Breast epithelium (tissue), 4 donors: Measurements from ENCODE around the gene PTGFRN. TPM values are rescaled to one million over a fixed set of nuclear protein-coding genes. Genes with fewer than 3 reads are reported as not detected.

ENCODE experiments used
- DNase-seq, 2 donors: peaks; one replicate each; pipeline ENCODE4 v3.0.0-alpha.2; 2019; ENCODE audit warnings: low spot score in 2 of 2
- H3K27ac ChIP-seq, 2 donors: fragments of 200-600 bp; sonication (generic) in 1 of 2; one replicate each; pipeline ENCODE4 v1.5.1; 2016 to 2019; ENCODE audit warnings: mild to moderate bottlenecking in 1 of 2
- H3K27me3 ChIP-seq, 2 donors: fragments of 200-600 bp; sonication (generic) in 1 of 2; one replicate each; pipeline versions ENCODE4 v1.5.1 to v1.6.0; 2017 to 2019; ENCODE audit warnings: control low read depth in 1 of 2, mild to moderate bottlenecking in 1 of 2
- H3K36me3 ChIP-seq: fragments of 200-600 bp; one replicate; pipeline ENCODE4 v1.5.1; 2019
- H3K4me1 ChIP-seq, 2 donors: fragments of 200-600 bp; sonication (generic); one replicate each; pipeline ENCODE4 v1.5.1; 2016 to 2019; ENCODE audit warnings: control low read depth in 1 of 2
- H3K4me3 ChIP-seq, 3 donors: fragments of 200-600 bp; sonication (generic); 1 replicate in 2 of 3; 2 replicates in 1 of 3; pipeline ENCODE4 v1.5.1; 2016 to 2019; ENCODE audit warnings: mild to moderate bottlenecking in 3 of 3, moderate library complexity in 2 of 3
- H3K9me3 ChIP-seq, 2 donors: fragments of 200-600 bp; sonication (generic) in 1 of 2; one replicate each; pipeline ENCODE4 v1.5.1; 2016 to 2019; ENCODE audit warnings: control low read depth in 1 of 2
- CTCF ChIP-seq, 3 donors: fragments of 450-650 bp; IDR thresholded peaks; one replicate each; pipeline ENCODE4 v1.5.1; 2016 to 2017; ENCODE audit warnings: antibody characterized with exemption in 3 of 3, mild to moderate bottlenecking in 3 of 3, moderate library complexity in 3 of 3
- POLR2A ChIP-seq: fragments of 450-650 bp; IDR thresholded peaks from one replicate; pipeline ENCODE4 v1.6.1; 2016; ENCODE audit warnings: antibody characterized with exemption, mild to moderate bottlenecking, moderate library complexity
- POLR2AphosphoS5 ChIP-seq, 3 donors: sonication (generic); formaldehyde crosslinking; IDR thresholded peaks; one replicate each; pipeline ENCODE4 v1.6.1; 2017; ENCODE audit warnings: antibody characterized with exemption in 3 of 3
- intact Hi-C: fragments of 100-400 bp; cut with DNase I; formaldehyde crosslinking; loops from one replicate; pipeline ENCODE4 v1.15.1; 2023; ENCODE audit warnings: low total_unique reads
- total RNA-seq, 3 donors: library from RNA; depleted of rRNA; stranded (reverse); fragments of >200 nt; gene quantifications; one replicate each; pipeline ENCODE4 v1.1.0, GENCODE V29; 2016

Gene PTGFRN
- total RNA-seq, 3 donors from 2014 or later, result 10.6 to 30.8 (median 24.3) TPM

DNA sequence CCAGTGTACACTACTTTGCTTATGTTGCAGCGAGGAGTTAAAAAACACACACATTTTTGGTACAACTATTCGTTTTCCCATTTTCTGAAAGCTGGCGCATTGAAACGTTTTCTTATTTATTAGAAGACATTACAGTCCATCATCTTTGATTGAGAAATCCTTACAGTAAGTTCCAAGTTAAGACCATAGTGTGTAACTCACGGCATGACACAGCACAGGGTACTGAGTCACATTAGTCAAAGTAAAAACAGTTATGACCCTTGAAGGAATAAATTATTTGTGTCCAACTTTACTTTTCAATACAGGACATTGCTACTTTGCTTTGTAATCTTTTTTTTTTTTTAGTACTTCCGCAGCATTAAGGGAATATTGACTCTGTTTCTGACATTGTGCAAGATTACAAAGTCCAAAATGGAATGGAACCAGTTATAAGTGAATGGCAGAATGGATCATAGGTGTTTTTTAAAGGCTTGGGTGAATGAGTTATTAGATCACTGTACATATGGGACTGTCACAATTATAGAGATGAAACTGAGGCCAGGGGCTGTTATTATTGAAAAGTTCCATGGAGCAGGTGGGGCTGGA is 11.7 kb downstream of the PTGFRN start:
- Histone ChIP-seq H3K4me1 (no peaks in the 10 kb centered on the region), H3K9me3 (no peaks in the 10 kb centered on the region), H3K27ac (no peak overlapping the region), H3K36me3 (no peaks in the 10 kb centered on the region), H3K4me3 (no peak overlapping the region), H3K27me3 (no peaks in the 10 kb centered on the region)
- DNase-seq, result no peak
- intact Hi-C loops, result no loop called here
- no peak for TF ChIP-seq POLR2A
- no peak for TF ChIP-seq POLR2AphosphoS5 (IDR thresholded peaks at IDR 0.05)
- TF ChIP-seq CTCF (IDR thresholded peaks at IDR 0.05), result no peak

DNA sequence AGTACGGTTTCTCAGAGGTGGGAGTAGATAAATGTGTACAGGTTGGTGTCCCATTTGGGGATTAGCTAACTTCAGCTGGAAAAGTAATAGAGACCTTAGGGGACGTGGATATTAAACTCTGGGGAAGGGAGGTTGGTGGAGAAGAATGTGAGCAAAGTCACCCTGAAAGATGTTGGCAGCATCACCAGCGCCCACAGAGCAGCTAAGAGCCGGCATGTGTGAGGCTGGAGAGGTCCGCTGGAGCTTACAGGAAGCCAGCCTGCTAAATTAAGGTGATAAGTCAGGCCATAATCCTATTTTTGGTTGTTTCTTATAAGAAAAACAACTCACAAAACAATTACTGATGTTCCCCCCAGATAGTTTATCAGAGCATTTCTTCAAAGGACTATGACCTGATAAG is 12.2 kb downstream of the PTGFRN start:
- intact Hi-C loops, result no loop called here
- DNase-seq, result no peak

DNA sequence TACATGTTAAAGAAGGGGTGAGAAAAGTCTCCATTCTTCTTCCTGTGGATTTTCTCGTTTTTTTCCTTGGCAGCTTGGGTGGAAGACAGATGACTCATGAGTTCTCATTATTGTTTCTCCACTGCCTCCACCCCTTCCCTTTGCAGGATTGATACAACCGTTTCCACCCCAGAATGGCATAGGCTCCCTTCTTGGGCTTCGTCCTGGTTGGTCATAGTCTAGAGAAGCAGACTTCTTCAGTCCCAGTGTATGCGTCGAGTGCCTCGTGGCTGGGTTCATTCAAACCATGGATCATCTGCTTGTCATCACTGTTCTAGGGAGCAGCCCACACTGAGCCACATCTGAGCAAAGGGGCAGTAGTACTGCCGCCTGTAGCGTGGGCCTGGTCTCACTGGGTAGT is 13.7 kb downstream of the PTGFRN start:
- no peaks in the 10 kb centered on the region for H3K9me3 ChIP-seq
- H3K27me3 ChIP-seq, result no peaks in the 10 kb centered on the region
- no peak overlapping the region for H3K27ac ChIP-seq
- DNase-seq, result no peak
- H3K36me3 ChIP-seq, result no peaks in the 10 kb centered on the region
- no peaks in the 10 kb centered on the region for H3K4me1 ChIP-seq
- no peak overlapping the region for H3K4me3 ChIP-seq
- intact Hi-C loops, result no loop called here
- TF ChIP-seq CTCF (IDR thresholded peaks at IDR 0.05) (no peak), POLR2AphosphoS5 (IDR thresholded peaks at IDR 0.05) (no peak), POLR2A (no peak)

More for the DNA sequence above, 12.2 kb downstream of the PTGFRN start:
- no peak overlapping the region for H3K27ac ChIP-seq
- no peaks in the 10 kb centered on the region for H3K36me3 ChIP-seq
- H3K4me1 ChIP-seq, result no peaks in the 10 kb centered on the region
- no peaks in the 10 kb centered on the region for H3K9me3 ChIP-seq
- H3K27me3 ChIP-seq, result no peaks in the 10 kb centered on the region
- TF ChIP-seq POLR2A, result no peak
- TF ChIP-seq CTCF (IDR thresholded peaks at IDR 0.05), result no peak
- no peak for TF ChIP-seq POLR2AphosphoS5 (IDR thresholded peaks at IDR 0.05)
- H3K4me3 ChIP-seq, result no peak overlapping the region

DNA sequence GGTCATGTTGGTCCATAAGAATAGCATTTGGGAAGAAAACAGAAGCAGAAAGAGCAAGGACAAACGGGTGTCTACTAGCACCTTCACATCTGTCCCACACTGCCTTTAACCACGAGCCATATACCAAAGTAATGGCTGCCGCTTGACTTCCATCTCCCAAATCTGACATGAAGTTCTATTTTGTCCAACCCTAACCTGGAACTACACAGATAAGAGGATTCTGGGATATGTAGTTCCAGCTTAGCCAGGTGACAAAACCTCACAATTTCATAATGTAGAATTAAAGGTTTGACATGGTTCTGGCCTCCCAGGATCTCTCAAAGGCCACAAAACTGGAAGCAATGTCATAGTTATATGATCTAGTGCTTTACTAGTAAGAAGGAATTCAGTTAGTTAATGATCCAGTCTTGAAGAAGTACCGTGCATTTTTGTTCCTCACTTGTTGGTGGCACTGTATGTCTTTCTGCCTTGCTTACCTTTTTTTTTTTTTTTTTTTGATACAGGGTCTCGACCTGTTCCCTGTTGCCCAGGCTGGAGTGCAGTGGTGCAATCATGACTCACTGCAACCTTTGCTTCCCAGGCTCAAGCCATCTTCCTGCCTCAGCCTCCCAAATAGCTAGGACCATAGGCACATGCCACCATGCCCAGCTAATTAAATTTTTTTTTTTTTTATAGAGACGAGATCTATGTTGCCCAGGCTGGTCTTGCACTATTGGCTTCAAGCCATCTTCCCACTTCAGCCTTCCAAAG is 17.5 kb downstream of the PTGFRN start:
- Histone ChIP-seq H3K27me3 (no peaks in the 10 kb centered on the region), H3K36me3 (no peaks in the 10 kb centered on the region), H3K4me3 (no peak overlapping the region), H3K27ac (no peak overlapping the region), H3K9me3 (no peaks in the 10 kb centered on the region), H3K4me1 (no peaks in the 10 kb centered on the region)
- intact Hi-C loops, result no loop called here
- TF ChIP-seq POLR2AphosphoS5 (IDR thresholded peaks at IDR 0.05), result no peak
- DNase-seq, result no peak

GRCh38 chr1:116929961-116930592 is 20.4 kb downstream of the PTGFRN start:
- Histone ChIP-seq H3K27me3 (no peaks in the 10 kb centered on the region), H3K4me3 (no peak overlapping the region), H3K4me1 (no peaks in the 10 kb centered on the region), H3K36me3 (no peaks in the 10 kb centered on the region), H3K9me3 (no peaks in the 10 kb centered on the region), H3K27ac (no peak overlapping the region)
- DNase-seq, result no peak
- TF ChIP-seq POLR2AphosphoS5 (IDR thresholded peaks at IDR 0.05), result no peak
- no peak for TF ChIP-seq CTCF (IDR thresholded peaks at IDR 0.05)
- TF ChIP-seq POLR2A, result no peak
- intact Hi-C loops, result no loop called here
